NCI-H1436 (cell line): Measurements from ENCODE around the gene CEP85L.

Source experiments
- DNase-seq: peaks from one replicate; lab custom pipeline; 2025; lab: John Stamatoyannopoulos, UW

Gene CEP85L

GRCh38 chr6:118620202-118620601 is 31.2 kb downstream of the CEP85L start:
- DNase-seq = no peak

- no peak for DNase-seq
These were observed 32.6 kb downstream of the CEP85L start for GRCh38 chr6:118618676-118619377.

GRCh38 chr6:118617417-118617816 is 34.0 kb downstream of the CEP85L start:
- no peak for DNase-seq

- DNase-seq = no peak
These were observed 40.1 kb downstream of the CEP85L start for GRCh38 chr6:118611334-118611733.

GRCh38 chr6:118606858-118607257 is 44.5 kb downstream of the CEP85L start:
- DNase-seq = no peak

- DNase-seq = no peak
These were observed 45.1 kb downstream of the CEP85L start for GRCh38 chr6:118606268-118606667.

GRCh38 chr6:118603372-118603771 is 48.0 kb downstream of the CEP85L start:
- no peak for DNase-seq

GRCh38 chr6:118602300-118602699 is 49.1 kb downstream of the CEP85L start:
- DNase-seq = no peak

GRCh38 chr6:118598324-118598723 is 53.1 kb downstream of the CEP85L start:
- DNase-seq = no peak

- no peak for DNase-seq
These were observed 53.8 kb downstream of the CEP85L start for GRCh38 chr6:118597636-118598035.

- DNase-seq = no peak
These were observed 54.5 kb downstream of the CEP85L start for GRCh38 chr6:118596774-118597320.

GRCh38 chr6:118594877-118595276 is 56.5 kb downstream of the CEP85L start:
- DNase-seq = no peak

GRCh38 chr6:118591897-118592296 is 59.5 kb downstream of the CEP85L start:
- DNase-seq = no peak

GRCh38 chr6:118589649-118590365 is 61.6 kb downstream of the CEP85L start:
- no peak for DNase-seq

- DNase-seq = no peak
These were observed 62.2 kb downstream of the CEP85L start for GRCh38 chr6:118589186-118589585.

- no peak for DNase-seq
These were observed 62.8 kb downstream of the CEP85L start for GRCh38 chr6:118588626-118589025.

GRCh38 chr6:118586746-118587485 is 64.5 kb downstream of the CEP85L start:
- no peak for DNase-seq

GRCh38 chr6:118584911-118585310 is 66.5 kb downstream of the CEP85L start:
- no peak for DNase-seq

GRCh38 chr6:118581489-118581959 is 69.9 kb downstream of the CEP85L start:
- DNase-seq = no peak

GRCh38 chr6:118580585-118581419 is 70.6 kb downstream of the CEP85L start:
- no peak for DNase-seq

GRCh38 chr6:118579786-118580185 is 71.6 kb downstream of the CEP85L start:
- no peak for DNase-seq

GRCh38 chr6:118578617-118579016 is 72.8 kb downstream of the CEP85L start:
- DNase-seq = no peak
